Measurements from ENCODE around the gene MEGF10.

- TF ChIP-seq CTCF (IDR thresholded peaks at IDR 0.05) (no peak), EZH2 (IDR thresholded peaks at IDR 0.05; ENCODE audit: borderline replicate concordance, insufficient read depth, low read depth, low read length, poor library complexity, severe bottlenecking) (no peak)
These were observed 6.9 kb downstream of the MEGF10 start for GRCh38 chr5:127297348-127298035.
